IMR-90 (cell line): ENCODE results near the gene BTF3L4. TPM values are rescaled to one million over a fixed set of nuclear protein-coding genes. Genes with fewer than 3 reads are reported as not detected.

Experiments
- ATAC-seq: fragments of 200-7000 bp; cut with Tn5 transposase; 2 replicates; pipeline ENCODE4 v1.9.1; 2020; ENCODE audit warnings: low read depth, mild to moderate bottlenecking, moderate library complexity
- BruUV-seq: library from RNA; stranded (reverse); fragments of 400-500 nt; replicated peaks from 2 replicates; lab custom pipeline; 2021; lab: Mats Ljungman, UMichigan
- CTCF ChIA-PET: fragments of 300-600 bp; formaldehyde crosslinking; extraction: SDS; loops from one replicate; lab custom pipeline; 2021; ENCODE audit warnings: antibody characterized with exemption; lab: Yijun Ruan, JAX
- POLR2A ChIA-PET: fragments of 300-600 bp; sonication (Branson Sonifier 250); formaldehyde crosslinking; loops from one replicate; lab custom pipeline; 2022; ENCODE audit warnings: antibody characterized with exemption; ENCODE audit not compliant: unreplicated experiment; lab: Charles Lee
- DNase-seq: peaks from one replicate; pipeline ENCODE4 v3.0.0; 2013
- H2AFZ ChIP-seq: replicated peaks from 2 replicates; pipeline ENCODE3; 2013; ENCODE audit warnings: low read length, mild to moderate bottlenecking; ENCODE audit not compliant: poor library complexity
- H2AK5ac ChIP-seq: 2 replicates; pipeline ENCODE4 v1.6.1; 2013; ENCODE audit warnings: low read depth, low read length, inconsistent platforms
- H2AK9ac ChIP-seq: replicated peaks from 2 replicates; pipeline ENCODE3; 2013; ENCODE audit warnings: mild to moderate bottlenecking, low read depth, low read length, moderate library complexity; ENCODE audit not compliant: poor library complexity
- H2BK120ac ChIP-seq: 2 replicates; pipeline ENCODE4 v1.6.1; 2013; ENCODE audit warnings: low read depth, low read length, inconsistent platforms
- H2BK15ac ChIP-seq: 3 replicates; pipeline ENCODE4 v1.6.1; 2013; ENCODE audit warnings: low read depth, low read length, inconsistent platforms
- H2BK20ac ChIP-seq: 2 replicates; pipeline ENCODE4 v1.6.1; 2013; ENCODE audit warnings: low read depth, mild to moderate bottlenecking, inconsistent platforms, low read length, moderate library complexity
- H2BK5ac ChIP-seq: 2 replicates; pipeline ENCODE4 v1.6.1; 2013; ENCODE audit warnings: mild to moderate bottlenecking, low read depth, low read length, inconsistent platforms; ENCODE audit not compliant: poor library complexity, severe bottlenecking
- H3K14ac ChIP-seq: replicated peaks from 2 replicates; pipeline ENCODE4 v1.6.1; 2013; ENCODE audit warnings: low read depth, low read length, inconsistent platforms
- H3K18ac ChIP-seq: 2 replicates; pipeline ENCODE4 v1.6.1; 2013; ENCODE audit warnings: low read depth, low read length, control low read depth
- H3K23ac ChIP-seq: 2 replicates; pipeline ENCODE4 v1.6.1; 2013; ENCODE audit warnings: low read depth, low read length, inconsistent platforms
- H3K27ac ChIP-seq: 2 replicates; pipeline ENCODE4 v1.5.1; 2013; ENCODE audit warnings: mild to moderate bottlenecking, control low read depth, low read length; ENCODE audit not compliant: insufficient read depth
- H3K27me3 ChIP-seq: 2 replicates; pipeline ENCODE4 v1.6.1; 2013; ENCODE audit warnings: low read length; ENCODE audit not compliant: control insufficient read depth, insufficient read depth
- H3K36me3 ChIP-seq: 2 replicates; pipeline ENCODE4 v1.6.1; 2013; ENCODE audit warnings: low read length, mixed read lengths; ENCODE audit not compliant: control insufficient read depth, insufficient read depth
- H3K4ac ChIP-seq: 2 replicates; pipeline ENCODE4 v1.6.1; 2013; ENCODE audit warnings: low read depth, low read length, inconsistent platforms
- H3K4me1 ChIP-seq: 2 replicates; pipeline ENCODE4 v1.6.1; 2013; ENCODE audit warnings: low read length, mixed read lengths; ENCODE audit not compliant: control insufficient read depth, insufficient read depth
- H3K4me2 ChIP-seq: 2 replicates; pipeline ENCODE4 v1.6.1; 2013; ENCODE audit warnings: low read depth, mild to moderate bottlenecking, control low read depth, low read length, moderate library complexity
- H3K4me3 ChIP-seq: 2 replicates; pipeline ENCODE4 v1.5.1; 2013; ENCODE audit warnings: low read depth, mild to moderate bottlenecking, control low read depth, low read length, moderate library complexity; ENCODE audit not compliant: insufficient read depth
- H3K56ac ChIP-seq: 2 replicates; pipeline ENCODE4 v1.6.1; 2013; ENCODE audit warnings: low read length, inconsistent platforms; ENCODE audit not compliant: insufficient read depth; ENCODE audit errors: extremely low read depth
- H3K79me1 ChIP-seq, 2 experiments: 2 replicates each; pipeline ENCODE4 v1.6.1; 2013; ENCODE audit warnings: low read length in 2 of 2, inconsistent platforms in 1 of 2, low read depth in 1 of 2
- H3K9ac ChIP-seq: 2 replicates; pipeline ENCODE4 v1.6.1; 2013; ENCODE audit warnings: low read depth, low read length, control low read depth
- H3K9me1 ChIP-seq: 2 replicates; pipeline ENCODE4 v1.6.1; 2013; ENCODE audit warnings: low read length, inconsistent platforms; ENCODE audit not compliant: insufficient read depth
- H3K9me3 ChIP-seq: 2 replicates; pipeline ENCODE4 v1.6.1; 2013; ENCODE audit warnings: low read length; ENCODE audit not compliant: control insufficient read depth, insufficient read depth
- H4K20me1 ChIP-seq: 2 replicates; pipeline ENCODE4 v1.6.1; 2013; ENCODE audit warnings: low read length, inconsistent platforms; ENCODE audit not compliant: insufficient read depth
- H4K5ac ChIP-seq: 2 replicates; pipeline ENCODE4 v1.6.1; 2013; ENCODE audit warnings: mild to moderate bottlenecking, low read depth, low read length, control low read depth
- H4K8ac ChIP-seq, 2 experiments: 2 replicates each; pipeline ENCODE4 v1.6.1; 2013; ENCODE audit warnings: low read depth in 2 of 2, low read length in 2 of 2, control low read depth in 1 of 2, inconsistent platforms in 1 of 2
- H4K91ac ChIP-seq: 2 replicates; pipeline ENCODE4 v1.6.1; 2013; ENCODE audit warnings: low read depth, low read length, inconsistent platforms; ENCODE audit not compliant: insufficient read depth
- CEBPB ChIP-seq: IDR thresholded peaks from 2 replicates; pipeline ENCODE4 v1.6.1; 2012; ENCODE audit warnings: low read depth, low read length, improper control_type of control experiment
- FOS ChIP-seq: fragments of 150-350 bp; IDR thresholded peaks from 2 replicates; pipeline ENCODE4 v1.6.1; 2016; ENCODE audit warnings: low read depth, low read length
- RCOR1 ChIP-seq: IDR thresholded peaks from 2 replicates; pipeline ENCODE4 v1.6.1; 2012; ENCODE audit warnings: mild to moderate bottlenecking, low read length, improper control_type of control experiment; ENCODE audit not compliant: insufficient replicate concordance
- WGBS, 2 experiments: methylation state at CpG; one replicate each; pipeline versions ENCODE4 v1.1.5 to v1.1.7; 2013; ENCODE audit warnings: missing lambda C conversion rate in 2 of 2; ENCODE audit not compliant: insufficient read length in 1 of 2; ENCODE audit errors: extremely low coverage in 2 of 2; 5-methylcytosine and 5-hydroxymethylcytosine counted together
- dilution Hi-C: fragments of 300-500 bp; cut with HindIII; formaldehyde crosslinking; loops from one replicate; pipeline ENCODE4 v1.14.3; 2018; ENCODE audit warnings: low sequenced_read_pairs; ENCODE audit not compliant: unreplicated experiment
- in situ Hi-C: fragments of 300-500 bp; cut with MboI; formaldehyde crosslinking; loops from 3 replicates; pipeline ENCODE4 v1.14.3; 2019; ENCODE audit warnings: low sequenced_read_pairs, inconsistent platforms, mixed read lengths
- intact Hi-C: fragments of 100-400 bp; cut with micrococcal nuclease; formaldehyde crosslinking; loops from 2 replicates; pipeline ENCODE4 v1.10.0; 2022
- polyA plus RNA-seq, 3 experiments: library from polyadenylated mRNA; depleted of rRNA; stranded (reverse); fragments of >200 nt; gene quantifications; 2 replicates each; pipeline ENCODE4 v1.2.3, GENCODE V29; 2012; ENCODE audit warnings: low replicate concordance in 1 of 3
- total RNA-seq: library from RNA; depleted of rRNA; stranded (reverse); fragments of >200 nt; gene quantifications from 2 replicates; pipeline ENCODE4 v1.2.3, GENCODE V29; 2012; rRNA removed

The BTF3L4 gene
- total and polyA plus RNA-seq, 2 of the 4 experiments (the other 2 are of a cell fraction) = 34.5 to 41.2 TPM

- peak; percentile 13 for ATAC-seq
- no peaks in the 10 kb centered on the region for H3K9me1 ChIP-seq
- no peak overlapping the region for H2AFZ ChIP-seq
- H3K27ac ChIP-seq = no peak overlapping the region
- H3K56ac ChIP-seq = no peak overlapping the region
- no peak overlapping the region for H2AK9ac ChIP-seq
- no peaks in the 10 kb centered on the region for H3K9me3 ChIP-seq
- no peak overlapping the region for H2BK15ac ChIP-seq
- H3K4ac ChIP-seq = no peak overlapping the region; the same call in 1 of the 2 replicates
- H3K27me3 ChIP-seq = no peaks in the 10 kb centered on the region
- H3K36me3 ChIP-seq = no peaks in the 10 kb centered on the region
- no peak overlapping the region for H3K23ac ChIP-seq
- peak; percentile 88 for DNase-seq
- H4K5ac ChIP-seq = no peak overlapping the region
- no peak overlapping the region for H4K91ac ChIP-seq
- no peak overlapping the region for H4K8ac ChIP-seq
- H2BK5ac ChIP-seq = peak overlapping the region; percentile 58
- H3K18ac ChIP-seq = no peak overlapping the region
- H3K9ac ChIP-seq = no peak overlapping the region
- H3K4me3 ChIP-seq = no peak overlapping the region
- H3K4me2 ChIP-seq = peak overlapping the region; percentile 26; the same call in 1 of the 2 replicates
- no peak overlapping the region for H2AK5ac ChIP-seq
- H2BK20ac ChIP-seq = no peak overlapping the region
- ChIA-PET POLR2A (no interaction called here), CTCF (interaction anchor here (0.8 kb wide), 1 partner anchor 13 kb away, joined by 3 read pairs; no protein-coding TSS in a partner anchor)
- H3K4me1 ChIP-seq = peaks cover 4% of the 10 kb centered on the region
- intact Hi-C loops (loop anchor here (5.0 kb wide), 1 partner anchor 207 kb away; no protein-coding TSS in a partner anchor), in situ Hi-C loops (no loop called here), dilution Hi-C loops (no loop called here)
- peaks cover 2 to 11% of the 10 kb centered on the region in 2 experiments; a peak in 3 of 4 replicates for H3K79me1 ChIP-seq
- no peak overlapping the region for H2BK120ac ChIP-seq
- no peaks in the 10 kb centered on the region for H4K20me1 ChIP-seq
- no TSS peak for BruUV-seq
- TF ChIP-seq FOS (peak; percentile 53; the same call in 1 of the 2 replicates), CEBPB (peak; percentile 97), RCOR1 (no peak)
- WGBS, 2 experiments = no CpG with 5 or more reads among the region's 5 CpGs
- H3K14ac ChIP-seq = no peak overlapping the region
These were observed 83.9 kb downstream of the BTF3L4 start for GRCh38 chr1:52139817-52140540.

Other genes with a start within 250 kb of the BTF3L4 start
- gene NRDC, start 177.6 kb upstream of the BTF3L4 start, total RNA-seq = 75.8 and 78.0 TPM in 2 replicates
- gene NRDC, start 177.6 kb upstream of the BTF3L4 start, polyA plus RNA-seq (2012; rRNA removed) = 72.3 and 84.7 TPM in 2 replicates
- gene RAB3B, start 65.6 kb upstream of the BTF3L4 start, total RNA-seq = 78.5 and 91.9 TPM in 2 replicates
- gene RAB3B, start 65.6 kb upstream of the BTF3L4 start, polyA plus RNA-seq (2012; rRNA removed) = 31.4 and 33.6 TPM in 2 replicates
- 13.1 and 15.2 TPM in 2 replicates for gene KTI12, start 22.5 kb upstream of the BTF3L4 start, total RNA-seq
- 16.3 and 18.3 TPM in 2 replicates for gene KTI12, start 22.5 kb upstream of the BTF3L4 start, polyA plus RNA-seq (2012; rRNA removed)
- gene TXNDC12, start 1.1 kb upstream of the BTF3L4 start, total RNA-seq = 29.9 and 35.3 TPM in 2 replicates
- gene TXNDC12, start 1.1 kb upstream of the BTF3L4 start, polyA plus RNA-seq (2012; rRNA removed) = 22.0 and 24.4 TPM in 2 replicates
- 28.7 and 29.4 TPM in 2 replicates for gene ZFYVE9, start 85.8 kb downstream of the BTF3L4 start, total RNA-seq
- 6.6 and 8.3 TPM in 2 replicates for gene ZFYVE9, start 85.8 kb downstream of the BTF3L4 start, polyA plus RNA-seq (2012; rRNA removed)